Right ventricle myocardium superior (tissue), 1 donor: ENCODE results near the gene LRRK1. TPM values are rescaled to one million over a fixed set of nuclear protein-coding genes. Genes with fewer than 3 reads are reported as not detected.

Experiments
- ATAC-seq: fragments of 200-7000 bp; cut with Tn5 transposase; one replicate; pipeline ENCODE4 v1.9.1; 2020; ENCODE audit warnings: mild to moderate bottlenecking; ENCODE audit not compliant: poor library complexity
- DNase-seq: peaks from one replicate; pipeline ENCODE4 v3.0.0-alpha.2; 2020
- intact Hi-C: fragments of 100-400 bp; cut with DNase I; formaldehyde crosslinking; loops from one replicate; pipeline ENCODE4 v1.11.2; 2022
- total RNA-seq: library from RNA; stranded (reverse); fragmentation: NEBNext Ultra II Directional; extraction: Animal tissue kit (Norgen Biotek cat#: 25700); gene quantifications from one replicate; pipeline ENCODE4 v1.2.1, GENCODE V29; 2021
- donor health status: DM: no; HTN: yes; CAD: no; lungs with severe emphysema.

LRRK1 gene
- total RNA-seq, 1 donor from 2014 or later: 3.0 TPM

DNA sequence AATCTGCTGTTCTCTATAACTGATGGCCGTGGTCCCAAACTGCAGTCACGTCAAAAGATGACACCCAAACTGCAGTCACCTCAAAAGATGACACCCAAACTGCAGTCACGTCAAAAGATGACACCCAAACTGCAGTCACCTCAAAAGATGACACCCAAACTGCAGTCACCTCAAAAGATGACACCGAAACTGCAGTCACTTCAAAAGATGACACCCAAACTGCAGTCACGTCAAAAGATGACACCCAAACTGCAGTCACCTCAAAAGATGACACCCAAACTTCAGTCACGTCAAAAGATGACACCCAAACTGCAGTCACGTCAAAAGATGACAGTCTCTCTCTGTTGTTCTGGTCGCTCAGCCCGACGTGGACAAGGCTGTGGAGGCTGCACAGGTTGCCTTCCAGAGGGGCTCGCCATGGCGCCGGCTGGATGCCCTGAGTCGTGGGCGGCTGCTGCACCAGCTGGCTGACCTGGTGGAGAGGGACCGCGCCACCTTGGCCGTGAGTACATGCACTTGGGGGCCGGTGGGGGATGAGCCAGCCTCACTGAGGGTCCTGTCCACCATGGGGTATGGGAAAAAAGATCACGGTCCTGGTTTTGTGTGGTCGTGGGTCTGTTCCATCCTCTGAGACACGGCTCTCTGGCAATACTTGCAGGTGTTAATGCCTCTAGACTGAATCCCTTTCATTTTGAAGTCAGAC is 31.8 kb upstream of the LRRK1 start:
- no peak for DNase-seq
- intact Hi-C loops: no loop called here
- no peak for ATAC-seq

DNA sequence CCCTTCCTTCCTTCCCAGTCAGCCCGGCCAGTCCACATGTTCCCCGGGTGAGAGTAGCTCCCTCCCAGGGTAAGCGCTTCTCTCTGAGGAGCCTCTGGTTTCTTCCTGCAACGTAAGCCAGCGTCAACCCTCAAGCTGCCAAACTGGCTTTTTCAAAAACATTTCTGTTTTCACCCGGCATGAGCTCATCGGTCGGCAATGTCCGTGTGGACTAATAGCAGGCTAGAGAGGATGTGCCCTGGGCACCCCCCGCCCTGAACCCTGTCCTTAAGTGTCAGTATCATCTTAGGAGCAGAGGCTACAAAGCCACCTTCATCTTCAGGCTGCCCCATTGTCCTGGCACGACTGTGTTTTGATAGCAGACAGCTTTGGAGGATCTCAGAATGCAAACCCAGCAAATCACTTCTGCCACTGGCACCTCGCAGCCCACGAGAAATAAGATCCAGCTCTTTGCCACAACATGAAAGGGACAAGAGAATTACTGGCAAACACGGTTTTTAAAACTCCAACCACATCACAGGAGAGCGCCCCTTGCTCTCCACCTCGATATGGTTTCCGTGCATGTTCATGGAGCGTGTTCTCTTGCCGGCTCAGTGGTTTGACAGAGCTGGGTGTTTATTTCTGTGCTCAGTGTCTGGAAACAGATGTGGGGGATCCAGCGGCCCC is 29.6 kb upstream of the LRRK1 start:
- ATAC-seq: peak; percentile 71
- DNase-seq: peak; percentile 73
- intact Hi-C loops: no loop called here

DNA sequence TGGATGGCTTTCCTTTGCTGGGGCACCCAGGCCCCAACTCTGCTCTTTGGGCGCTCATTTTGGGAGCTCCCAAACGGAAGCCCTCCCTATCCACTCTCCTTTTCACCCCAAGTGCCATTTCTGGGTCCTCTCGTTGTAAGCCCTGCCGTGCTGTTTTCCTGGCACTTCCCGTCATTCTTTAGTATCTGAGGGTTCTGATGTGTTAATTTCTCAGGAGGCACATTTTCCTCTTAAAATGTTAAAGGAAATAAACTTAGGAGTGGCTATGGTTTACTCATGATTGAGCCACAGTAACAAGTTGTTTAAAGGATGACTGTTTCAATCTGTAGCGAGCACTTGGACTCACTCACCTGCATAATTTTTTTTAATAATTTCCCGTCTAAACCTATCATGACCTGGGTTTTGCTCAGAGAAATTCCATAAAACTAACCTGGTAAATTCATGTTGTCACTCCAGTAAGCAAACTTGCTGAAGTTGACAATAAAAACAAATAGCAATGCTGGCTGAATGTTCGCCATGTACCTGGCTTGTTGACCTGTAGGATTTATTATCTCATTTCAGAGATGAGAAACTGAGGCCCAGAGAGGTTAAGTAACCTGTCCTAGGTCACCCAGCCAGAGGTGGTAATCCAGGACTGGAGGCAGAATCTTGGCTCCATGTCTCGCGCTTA is 29.0 kb upstream of the LRRK1 start:
- no peak for DNase-seq
- ATAC-seq: no peak
- intact Hi-C loops: no loop called here

DNA sequence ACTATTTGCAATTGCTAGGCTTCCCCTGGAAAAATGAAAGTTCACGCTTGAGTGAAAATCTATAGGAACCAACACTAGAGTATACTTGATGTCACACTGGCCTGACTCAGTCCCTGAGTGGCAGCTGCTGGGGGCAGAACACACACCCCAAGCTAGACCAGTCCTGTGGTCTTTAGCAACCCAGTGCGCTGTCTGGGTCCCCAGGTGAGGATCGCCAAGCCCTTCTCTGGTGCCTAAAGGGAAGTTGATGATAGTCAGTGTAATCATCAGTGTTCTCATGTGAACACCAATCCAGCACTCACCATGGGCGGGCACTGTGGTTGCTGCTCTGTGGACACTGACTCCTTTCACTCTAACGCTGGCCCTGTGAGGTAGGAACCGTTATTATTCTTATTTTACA is 28.3 kb upstream of the LRRK1 start:
- ATAC-seq: no peak
- intact Hi-C loops: no loop called here
- no peak for DNase-seq

DNA sequence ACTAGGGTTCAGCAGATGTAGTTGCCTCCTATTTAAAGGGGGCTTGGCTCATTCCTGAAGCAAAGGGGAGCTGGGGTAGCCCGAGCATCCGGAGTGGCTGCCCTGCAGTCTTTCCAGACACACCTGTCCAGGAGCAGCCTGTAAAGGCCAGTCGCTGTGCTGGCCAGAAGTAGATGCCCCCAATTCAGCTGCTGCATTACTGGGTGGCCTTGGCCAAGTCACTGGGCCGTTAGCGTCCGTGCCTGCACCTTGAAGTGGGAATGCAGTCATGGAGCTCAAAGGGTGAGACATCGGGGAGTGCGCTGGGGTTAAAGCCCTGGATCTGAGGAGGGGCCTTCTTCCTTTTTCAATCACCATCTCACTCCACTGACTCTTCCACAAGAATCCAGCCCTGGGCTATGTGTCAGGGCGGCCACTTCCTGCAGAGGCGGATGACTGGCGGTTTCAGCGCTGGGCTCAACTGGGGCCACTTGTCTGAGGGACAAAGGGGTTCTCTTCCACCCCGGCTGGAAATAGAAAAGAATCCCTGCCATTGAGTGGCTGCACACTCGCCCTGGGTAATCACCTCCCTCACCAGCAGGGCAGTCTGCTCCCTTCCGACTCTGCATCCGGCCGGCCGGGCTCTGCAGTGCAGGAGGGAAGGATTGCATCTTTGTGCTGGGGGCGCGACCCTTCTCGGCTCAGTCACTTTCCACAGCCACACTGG is 27.7 kb upstream of the LRRK1 start:
- DNase-seq (no peak), ATAC-seq (no peak)
- intact Hi-C loops: no loop called here

DNA sequence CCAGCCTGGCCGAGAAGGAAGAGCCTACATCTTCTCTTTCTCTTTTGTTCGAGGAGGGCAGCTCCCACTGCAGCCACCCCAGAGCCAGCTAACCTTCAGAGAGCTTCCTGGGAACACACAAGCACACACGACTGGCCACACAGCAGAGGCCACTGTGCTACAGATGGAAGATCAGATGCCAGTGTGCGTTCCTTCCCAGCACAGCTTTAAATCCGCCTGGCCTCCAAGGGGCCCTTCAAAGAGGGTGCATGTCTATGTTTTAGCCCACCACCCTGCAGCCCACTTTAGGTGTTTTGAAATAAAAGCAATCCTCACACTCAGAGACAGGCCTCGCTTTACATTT is 27.2 kb upstream of the LRRK1 start:
- no peak for DNase-seq
- ATAC-seq: no peak
- intact Hi-C loops: no loop called here

DNA sequence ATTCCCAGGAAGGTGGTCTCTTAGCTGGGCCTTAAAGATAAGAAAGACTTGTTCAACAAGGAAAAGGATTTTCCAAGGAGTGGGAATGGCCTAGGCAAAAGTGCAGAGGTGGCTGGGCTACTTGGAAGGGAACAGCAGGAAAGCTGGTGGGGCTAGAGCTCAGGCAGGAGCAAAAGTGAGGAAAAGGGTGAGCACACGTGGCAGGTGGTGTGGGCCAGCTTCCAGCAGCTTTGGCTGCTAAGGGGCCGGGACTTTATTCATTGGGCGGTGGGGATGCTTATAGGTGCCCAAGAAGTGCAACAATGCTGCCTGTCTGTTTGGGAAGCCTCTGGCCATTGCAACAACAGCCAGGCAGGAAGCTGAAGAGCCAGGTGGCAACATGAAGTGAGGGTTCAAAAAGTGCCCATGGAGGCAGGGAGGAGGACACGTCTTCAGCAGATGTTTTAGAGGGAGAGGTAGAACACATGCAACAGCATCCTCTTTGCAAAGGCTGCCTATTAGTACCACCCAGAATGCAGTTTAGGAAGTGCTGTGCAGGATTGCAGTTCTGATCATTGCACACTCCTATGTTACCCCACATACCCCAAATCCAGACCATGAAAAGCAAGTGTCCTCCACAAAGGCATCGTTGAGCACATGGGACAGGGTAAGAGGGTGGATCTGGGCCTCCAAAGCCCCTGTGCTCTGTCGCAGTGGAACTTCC is 25.7 kb upstream of the LRRK1 start:
- intact Hi-C loops: no loop called here
- no peak for ATAC-seq
- DNase-seq: no peak

DNA sequence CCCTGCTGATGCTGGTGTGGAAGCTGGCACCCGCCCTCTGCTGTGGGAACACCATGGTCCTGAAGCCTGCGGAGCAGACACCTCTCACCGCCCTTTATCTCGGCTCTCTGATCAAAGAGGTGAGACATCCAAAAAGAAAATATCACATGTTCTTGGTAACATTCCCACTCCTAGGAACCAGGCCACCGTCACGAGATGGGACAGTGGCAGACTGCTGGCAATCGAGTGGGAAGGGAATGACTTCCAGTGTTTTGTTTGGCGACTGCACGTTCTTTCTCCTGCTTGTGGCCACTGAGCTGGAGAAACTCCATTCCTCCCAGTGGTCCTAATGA is 25.2 kb upstream of the LRRK1 start:
- ATAC-seq: peak; percentile 61
- DNase-seq: no peak
- intact Hi-C loops: no loop called here

DNA sequence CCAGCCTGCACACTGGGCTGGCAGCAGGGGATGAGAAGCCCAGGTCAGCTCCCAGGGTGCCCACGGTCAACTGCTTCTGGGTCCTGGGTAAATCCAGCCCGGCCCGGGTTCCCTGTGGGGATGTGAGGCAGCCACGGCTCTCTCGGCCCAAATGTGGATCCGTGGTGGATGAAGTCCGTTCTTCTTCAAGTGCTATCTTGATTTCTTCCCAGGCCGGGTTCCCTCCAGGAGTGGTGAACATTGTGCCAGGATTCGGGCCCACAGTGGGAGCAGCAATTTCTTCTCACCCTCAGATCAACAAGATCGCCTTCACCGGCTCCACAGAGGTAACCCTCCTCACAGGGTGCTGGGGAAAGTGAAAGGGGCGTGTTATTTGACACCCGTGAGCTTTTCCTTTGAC is 23.4 kb upstream of the LRRK1 start:
- ATAC-seq: no peak
- intact Hi-C loops: no loop called here
- DNase-seq: no peak

DNA sequence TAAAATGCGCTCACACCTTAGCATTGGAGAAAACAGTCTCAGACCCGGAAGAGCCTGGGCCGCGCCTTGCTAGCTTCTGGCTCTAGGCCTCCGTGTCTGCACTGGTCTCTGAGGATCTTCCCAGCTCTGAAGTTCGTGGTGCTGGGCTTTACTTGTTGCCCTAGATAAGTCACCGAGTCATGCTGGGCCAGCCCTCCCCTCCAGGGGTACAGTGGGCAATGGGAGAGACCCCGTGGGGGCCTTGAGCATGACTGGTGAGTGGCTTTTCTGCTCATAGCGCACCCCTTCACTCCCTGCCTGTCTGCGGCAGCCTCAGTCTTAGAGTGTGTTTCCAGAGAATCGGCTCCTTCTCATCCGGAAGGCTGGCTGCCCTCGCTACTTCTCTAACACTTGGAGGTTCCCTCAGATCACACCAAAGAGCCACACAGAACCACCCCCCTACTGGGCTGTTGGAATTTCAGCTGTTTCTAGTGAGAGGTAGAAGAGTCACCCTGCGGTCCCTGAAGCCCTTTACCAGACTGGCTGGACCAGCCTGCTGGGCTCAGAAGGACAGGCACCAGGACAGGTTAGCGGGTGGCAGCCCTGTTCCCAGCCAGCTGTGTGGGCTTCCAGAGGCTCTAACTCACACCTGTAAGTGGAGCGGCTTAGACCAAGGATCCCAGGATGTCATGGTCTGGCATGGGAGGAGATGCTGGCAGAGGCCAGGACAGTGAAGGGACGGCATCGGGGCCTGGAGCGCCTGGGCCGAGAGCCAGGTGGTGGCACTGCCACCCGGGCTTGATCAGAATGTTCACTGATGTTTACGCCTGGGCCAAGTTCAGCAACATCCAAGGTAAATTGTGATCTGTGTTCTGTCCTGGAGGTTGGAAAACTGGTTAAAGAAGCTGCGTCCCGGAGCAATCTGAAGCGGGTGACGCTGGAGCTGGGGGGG is 21.7 kb upstream of the LRRK1 start:
- no peak for DNase-seq
- intact Hi-C loops: no loop called here

DNA sequence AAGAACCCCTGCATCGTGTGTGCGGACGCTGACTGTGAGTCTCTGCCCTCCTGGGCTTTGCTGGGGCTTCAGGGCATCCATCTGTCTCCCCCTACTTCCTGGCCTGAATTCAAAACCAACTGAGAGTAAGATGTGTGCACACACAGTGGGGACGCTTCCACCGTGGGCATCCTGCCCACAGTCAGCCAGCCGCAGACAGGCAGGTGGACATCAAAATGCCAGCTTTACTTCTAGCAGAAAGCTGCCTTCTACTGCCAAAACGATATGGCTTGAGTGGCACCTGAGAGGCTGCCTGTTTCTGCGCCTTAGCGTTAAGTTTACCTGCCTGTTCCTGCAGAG is 21.0 kb upstream of the LRRK1 start:
- DNase-seq: no peak
- no peak for ATAC-seq
- intact Hi-C loops: no loop called here

More for the DNA sequence above, 21.7 kb upstream of the LRRK1 start:
- ATAC-seq: no peak

DNA sequence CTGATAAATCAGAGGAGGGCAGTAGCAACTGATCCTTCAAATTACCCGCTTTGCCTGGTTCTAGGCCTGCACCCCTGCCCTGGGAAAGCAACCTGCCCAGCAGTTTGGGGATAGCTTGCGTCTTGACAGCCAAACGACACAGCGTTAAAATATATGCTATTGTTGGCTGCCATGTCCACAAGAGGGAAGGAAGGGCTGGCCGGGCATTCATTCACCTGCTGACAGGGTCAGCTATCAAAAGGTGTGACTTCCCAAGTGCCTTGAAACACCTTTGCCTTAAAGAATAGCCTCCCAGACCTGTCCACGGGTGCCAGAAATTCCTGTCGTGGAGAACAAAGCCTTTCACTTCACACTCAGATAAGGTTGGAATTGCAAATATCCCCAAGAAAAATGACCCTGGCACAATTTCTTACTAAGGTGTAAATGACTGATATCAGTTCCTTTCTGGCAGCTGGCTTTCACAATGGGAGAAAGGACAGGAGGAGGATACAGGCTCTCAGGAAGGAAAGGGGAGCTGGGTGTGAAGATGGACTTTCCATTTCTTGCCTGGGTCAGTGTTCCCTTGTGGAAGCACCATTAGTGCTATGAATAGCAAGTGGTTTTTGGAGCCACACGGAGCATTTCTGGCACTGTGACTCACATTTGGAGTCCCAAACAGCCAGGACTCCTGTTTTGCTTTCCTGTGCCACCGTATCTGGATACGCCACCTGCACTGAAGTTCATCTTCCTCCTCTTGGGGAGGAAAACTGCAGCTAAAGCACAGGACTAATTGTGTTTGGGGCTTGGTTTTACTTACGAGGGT is 20.3 kb upstream of the LRRK1 start:
- intact Hi-C loops: no loop called here
- no peak for ATAC-seq

DNA sequence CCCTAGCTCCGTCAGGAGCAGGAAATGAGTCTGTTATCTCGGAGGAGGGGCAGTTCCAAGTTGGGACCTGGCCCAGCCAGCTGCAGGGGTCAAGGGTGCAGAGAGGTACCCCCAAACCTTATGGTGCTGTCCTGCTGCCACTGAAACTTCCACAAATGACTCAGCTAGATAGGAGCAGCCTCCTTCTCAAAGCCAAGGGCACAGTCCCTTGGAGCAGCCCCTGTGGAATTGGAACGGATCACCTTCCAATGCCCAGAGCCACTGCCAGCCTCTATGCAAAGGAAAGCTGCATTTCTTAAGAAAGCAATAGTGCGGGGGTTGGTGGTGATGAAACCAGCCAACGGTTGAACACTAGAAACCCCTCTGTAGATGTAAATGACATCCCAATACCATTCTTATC is 19.6 kb upstream of the LRRK1 start:
- ATAC-seq (no peak), DNase-seq (no peak)
- intact Hi-C loops: no loop called here

More for the DNA sequence above, 20.3 kb upstream of the LRRK1 start:
- no peak for DNase-seq

DNA sequence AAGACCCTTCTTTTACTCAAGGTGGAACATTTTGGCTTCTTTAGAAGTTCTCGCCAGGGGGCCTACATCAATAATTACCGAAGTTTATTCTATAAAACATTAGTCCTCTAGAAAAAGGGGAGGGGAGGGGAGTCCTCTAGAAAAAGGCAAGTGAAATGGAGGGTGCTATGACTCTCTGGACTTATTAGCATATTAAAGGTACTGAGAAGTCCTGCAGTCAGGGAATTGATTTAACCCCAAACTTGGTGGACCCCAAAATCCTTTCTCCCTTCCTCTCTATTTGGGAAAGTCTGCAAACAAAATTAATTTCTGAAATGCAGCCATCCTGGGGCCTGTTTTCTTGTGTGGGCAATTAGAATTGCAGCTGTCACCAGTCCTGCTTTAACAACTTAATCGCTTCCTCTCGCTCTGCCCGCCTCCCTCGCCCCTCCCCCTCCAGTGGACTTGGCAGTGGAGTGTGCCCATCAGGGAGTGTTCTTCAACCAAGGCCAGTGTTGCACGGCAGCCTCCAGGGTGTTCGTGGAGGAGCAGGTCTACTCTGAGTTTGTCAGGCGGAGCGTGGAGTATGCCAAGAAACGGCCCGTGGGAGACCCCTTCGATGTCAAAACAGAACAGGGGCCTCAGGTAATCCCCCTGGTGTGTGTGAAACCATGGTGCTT is 18.9 kb upstream of the LRRK1 start:
- no peak for DNase-seq
- intact Hi-C loops: no loop called here
- no peak for ATAC-seq

DNA sequence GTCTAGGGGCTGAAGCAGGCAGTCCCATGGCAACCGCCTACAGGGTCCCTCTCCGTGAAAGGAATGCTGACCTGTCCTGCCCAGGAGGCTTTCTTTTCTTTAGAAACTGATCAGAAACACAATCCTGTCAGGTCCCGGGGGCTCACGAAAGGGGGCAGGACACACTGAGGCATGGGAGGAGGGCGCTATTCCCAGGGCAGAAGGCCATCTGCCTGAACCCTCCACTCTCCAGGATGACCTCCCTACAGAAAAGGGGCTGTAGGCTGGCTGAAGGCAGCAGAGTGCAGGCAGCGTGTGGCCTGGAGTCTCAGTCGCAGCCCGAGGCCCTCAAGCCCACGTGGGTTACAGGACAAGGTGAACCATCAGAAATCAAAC is 18.4 kb upstream of the LRRK1 start:
- no peak for DNase-seq
- no peak for ATAC-seq
- intact Hi-C loops: no loop called here

DNA sequence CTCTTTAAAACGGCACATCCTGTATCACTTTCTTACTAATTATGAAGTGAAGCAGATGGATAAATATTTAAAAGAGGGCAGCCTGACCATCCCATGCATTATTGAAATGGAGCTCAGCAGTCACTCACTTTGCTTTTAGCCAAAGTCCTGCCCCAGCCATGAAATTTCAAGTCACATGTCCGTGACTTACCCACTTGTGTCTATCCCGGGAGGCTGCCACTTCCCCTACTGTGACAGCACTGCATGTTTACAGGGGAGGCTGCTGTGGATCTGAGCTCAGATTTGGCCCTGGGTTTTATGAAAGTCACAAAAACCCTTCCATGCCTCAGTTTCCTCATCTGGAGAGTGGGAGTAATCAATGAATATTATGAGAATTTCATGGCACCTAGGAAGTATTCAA is 17.9 kb upstream of the LRRK1 start:
- ATAC-seq (no peak), DNase-seq (no peak)
- intact Hi-C loops: no loop called here
